ENCODE results near the gene IL24. TPM values are rescaled to one million over a fixed set of nuclear protein-coding genes. Genes with fewer than 3 reads are reported as not detected.

Gene IL24
- total RNA-seq, 1 donor from 2014 or later = 3.1 TPM

GRCh38 chr1:206940588-206940936, 43.3 kb downstream of the IL24 start:
- Mint-ChIP-seq H3K36me3 (ENCODE audit: low read depth) (no peaks in the 10 kb centered on the region), H3K4me1 (ENCODE audit: low read depth) (no peaks in the 10 kb centered on the region), H3K27ac (no peak overlapping the region), H3K4me3 (ENCODE audit: low read depth) (no peak overlapping the region), H3K9me3 (no peaks in the 10 kb centered on the region), H3K27me3 (ENCODE audit: low read depth) (peaks cover 15% of the 10 kb centered on the region)
- intact Hi-C loops (cut with micrococcal nuclease) = no loop called here
- no peak for DNase-seq (ENCODE audit: low spot score)

- intact Hi-C loops (cut with micrococcal nuclease) = no loop called here
- peaks cover 17% of the 10 kb centered on the region for H3K27me3 Mint-ChIP-seq (ENCODE audit: low read depth)
- H3K4me3 Mint-ChIP-seq (ENCODE audit: low read depth) = no peak overlapping the region
- no peaks in the 10 kb centered on the region for H3K36me3 Mint-ChIP-seq (ENCODE audit: low read depth)
- H3K4me1 Mint-ChIP-seq (ENCODE audit: low read depth) = no peaks in the 10 kb centered on the region
- no peak for DNase-seq (ENCODE audit: low spot score)
- H3K9me3 Mint-ChIP-seq = no peaks in the 10 kb centered on the region
- H3K27ac Mint-ChIP-seq = no peak overlapping the region
Observed at GRCh38 chr1:206941766-206942418, 44.6 kb downstream of the IL24 start.

GRCh38 chr1:206944703-206945102, 47.5 kb downstream of the IL24 start:
- Mint-ChIP-seq H3K4me1 (ENCODE audit: low read depth) (no peaks in the 10 kb centered on the region), H3K9me3 (no peaks in the 10 kb centered on the region), H3K36me3 (ENCODE audit: low read depth) (no peaks in the 10 kb centered on the region), H3K27ac (no peak overlapping the region), H3K4me3 (ENCODE audit: low read depth) (no peak overlapping the region), H3K27me3 (ENCODE audit: low read depth) (peaks cover 26% of the 10 kb centered on the region)
- intact Hi-C loops (cut with micrococcal nuclease) = no loop called here
- no peak for DNase-seq (ENCODE audit: low spot score)

DNA sequence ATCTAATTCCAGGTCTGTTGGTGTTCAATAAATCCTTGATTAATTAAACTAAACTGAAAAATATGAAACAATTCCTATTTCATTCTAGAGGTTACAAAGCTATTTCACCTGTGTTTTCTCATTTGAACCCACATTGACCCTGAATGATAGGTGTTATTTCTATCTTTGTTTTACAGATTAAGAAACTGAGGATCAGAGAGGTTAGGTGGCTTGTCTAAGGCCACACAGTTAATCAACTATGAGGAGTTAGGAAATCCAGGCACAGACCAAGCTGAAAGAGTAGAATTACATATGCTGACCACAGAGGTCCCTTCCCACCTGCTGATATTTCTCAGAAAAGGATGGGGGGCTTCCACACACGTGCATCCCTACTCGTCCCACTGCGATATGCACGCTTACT, 48.5 kb downstream of the IL24 start:
- no peaks in the 10 kb centered on the region for H3K4me1 Mint-ChIP-seq (ENCODE audit: low read depth)
- intact Hi-C loops (cut with micrococcal nuclease) = no loop called here
- H3K27ac Mint-ChIP-seq = no peak overlapping the region
- peaks cover 26% of the 10 kb centered on the region for H3K27me3 Mint-ChIP-seq (ENCODE audit: low read depth)
- H3K9me3 Mint-ChIP-seq = no peaks in the 10 kb centered on the region
- no peak overlapping the region for H3K4me3 Mint-ChIP-seq (ENCODE audit: low read depth)
- no peak for DNase-seq (ENCODE audit: low spot score)
- no peaks in the 10 kb centered on the region for H3K36me3 Mint-ChIP-seq (ENCODE audit: low read depth)

- no peaks in the 10 kb centered on the region for H3K4me1 Mint-ChIP-seq (ENCODE audit: low read depth)
- H3K36me3 Mint-ChIP-seq (ENCODE audit: low read depth) = no peaks in the 10 kb centered on the region
- no peak for DNase-seq (ENCODE audit: low spot score)
- H3K27ac Mint-ChIP-seq = no peak within 1 kb of the TSS
- H3K9me3 Mint-ChIP-seq = no peaks in the 10 kb centered on the region
- no peak within 1 kb of the TSS for H3K4me3 Mint-ChIP-seq (ENCODE audit: low read depth)
- H3K27me3 Mint-ChIP-seq (ENCODE audit: low read depth) = peaks cover 26% of the 10 kb centered on the region
- intact Hi-C loops (cut with micrococcal nuclease) = no loop called here
Observed at GRCh38 chr1:206946261-206946660, 49.0 kb downstream of the IL24 start, which contains the start of gene PIGR. Gene PIGR (minus strand): TSS chr1:206946466. CDS start chr1:206940531, 5,935 bp downstream.

GRCh38 chr1:206947255-206947654, 50.0 kb downstream of the IL24 start:
- DNase-seq (ENCODE audit: low spot score) = no peak
- no peaks in the 10 kb centered on the region for H3K36me3 Mint-ChIP-seq (ENCODE audit: low read depth)
- no peak overlapping the region for H3K27ac Mint-ChIP-seq
- peaks cover 26% of the 10 kb centered on the region for H3K27me3 Mint-ChIP-seq (ENCODE audit: low read depth)
- H3K4me1 Mint-ChIP-seq (ENCODE audit: low read depth) = no peaks in the 10 kb centered on the region
- H3K4me3 Mint-ChIP-seq (ENCODE audit: low read depth) = no peak overlapping the region
- intact Hi-C loops (cut with micrococcal nuclease) = no loop called here
- no peaks in the 10 kb centered on the region for H3K9me3 Mint-ChIP-seq

DNA sequence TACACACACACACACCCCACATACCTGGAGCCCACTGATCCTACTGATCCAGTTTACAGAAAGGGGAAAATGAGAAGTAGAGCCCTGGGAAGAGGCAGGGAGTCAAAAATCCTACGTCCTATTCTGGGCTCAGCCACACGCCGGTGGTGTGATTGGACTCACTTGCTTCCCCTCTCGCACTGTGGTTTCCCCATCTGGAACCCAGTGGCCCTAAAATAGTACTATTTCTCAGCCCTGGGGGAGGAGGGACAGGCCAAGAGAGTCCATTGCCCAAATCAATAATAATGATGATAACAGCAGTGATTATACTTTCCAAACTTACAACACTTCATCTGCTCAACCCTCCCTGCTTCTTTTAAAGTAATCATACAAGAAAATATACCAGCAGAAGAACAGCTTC, 52.0 kb downstream of the IL24 start:
- H3K4me3 Mint-ChIP-seq (ENCODE audit: low read depth) = no peak overlapping the region
- no peaks in the 10 kb centered on the region for H3K9me3 Mint-ChIP-seq
- peaks cover 22% of the 10 kb centered on the region for H3K27me3 Mint-ChIP-seq (ENCODE audit: low read depth)
- intact Hi-C loops (cut with micrococcal nuclease) = no loop called here
- no peaks in the 10 kb centered on the region for H3K36me3 Mint-ChIP-seq (ENCODE audit: low read depth)
- H3K4me1 Mint-ChIP-seq (ENCODE audit: low read depth) = no peaks in the 10 kb centered on the region
- no peak for DNase-seq (ENCODE audit: low spot score)
- H3K27ac Mint-ChIP-seq = no peak overlapping the region

- no peaks in the 10 kb centered on the region for H3K36me3 Mint-ChIP-seq (ENCODE audit: low read depth)
- no peaks in the 10 kb centered on the region for H3K9me3 Mint-ChIP-seq
- no peak for DNase-seq (ENCODE audit: low spot score)
- H3K27ac Mint-ChIP-seq = no peak overlapping the region
- intact Hi-C loops (cut with micrococcal nuclease) = no loop called here
- peaks cover 21% of the 10 kb centered on the region for H3K27me3 Mint-ChIP-seq (ENCODE audit: low read depth)
- H3K4me3 Mint-ChIP-seq (ENCODE audit: low read depth) = no peak overlapping the region
- H3K4me1 Mint-ChIP-seq (ENCODE audit: low read depth) = peaks cover 4% of the 10 kb centered on the region
Observed at GRCh38 chr1:206949641-206950040, 52.4 kb downstream of the IL24 start.

DNA sequence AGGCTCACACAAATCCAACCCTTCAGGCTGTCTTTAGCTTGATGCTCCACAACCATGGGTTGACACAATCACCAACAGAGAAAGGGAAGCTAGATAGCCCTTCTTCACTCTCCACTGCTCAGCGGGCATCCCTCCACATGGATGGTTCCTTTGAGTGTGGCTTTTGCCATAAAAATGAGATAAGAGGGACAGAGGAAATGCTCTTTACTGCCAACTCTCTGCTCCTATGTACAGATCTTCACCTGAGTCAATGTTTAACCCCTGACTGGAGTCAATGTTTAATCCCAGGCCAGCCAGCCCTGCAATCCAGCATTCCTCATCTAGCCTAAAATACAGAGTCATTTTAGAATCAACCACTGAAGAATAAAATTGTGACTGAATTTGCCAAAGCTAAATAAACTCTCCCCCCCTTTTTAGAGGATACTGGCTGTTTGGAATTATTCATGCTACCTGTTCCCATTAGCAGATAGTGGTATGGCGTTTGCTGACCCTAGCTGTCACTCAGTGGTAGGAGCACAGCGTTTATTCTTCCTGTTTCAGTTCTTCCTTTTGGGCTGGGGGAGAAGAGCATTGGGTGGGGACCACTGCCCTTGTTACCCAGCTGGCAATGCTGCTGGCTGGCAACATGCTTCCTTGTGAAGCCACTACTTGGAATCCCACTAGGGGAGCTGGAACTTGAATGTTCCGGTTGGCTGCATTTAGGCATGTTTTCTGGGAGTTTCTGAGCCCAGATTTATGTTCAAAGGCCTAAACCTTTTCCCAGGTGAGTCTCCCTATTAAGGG, 54.3 kb downstream of the IL24 start:
- no peak for DNase-seq (ENCODE audit: low spot score)
- intact Hi-C loops (cut with micrococcal nuclease) = no loop called here
- Mint-ChIP-seq H3K4me3 (ENCODE audit: low read depth) (no peak overlapping the region), H3K9me3 (no peaks in the 10 kb centered on the region), H3K4me1 (ENCODE audit: low read depth) (peaks cover 12% of the 10 kb centered on the region), H3K27ac (no peak overlapping the region), H3K36me3 (ENCODE audit: low read depth) (no peaks in the 10 kb centered on the region), H3K27me3 (ENCODE audit: low read depth) (peaks cover 9% of the 10 kb centered on the region)

GRCh38 chr1:206952171-206952570, 54.9 kb downstream of the IL24 start:
- Mint-ChIP-seq H3K27me3 (ENCODE audit: low read depth) (peaks cover 9% of the 10 kb centered on the region), H3K36me3 (ENCODE audit: low read depth) (no peaks in the 10 kb centered on the region), H3K4me1 (ENCODE audit: low read depth) (peaks cover 12% of the 10 kb centered on the region), H3K27ac (no peak overlapping the region), H3K4me3 (ENCODE audit: low read depth) (no peak overlapping the region), H3K9me3 (no peaks in the 10 kb centered on the region)
- DNase-seq (ENCODE audit: low spot score) = no peak
- intact Hi-C loops (cut with micrococcal nuclease) = no loop called here

DNA sequence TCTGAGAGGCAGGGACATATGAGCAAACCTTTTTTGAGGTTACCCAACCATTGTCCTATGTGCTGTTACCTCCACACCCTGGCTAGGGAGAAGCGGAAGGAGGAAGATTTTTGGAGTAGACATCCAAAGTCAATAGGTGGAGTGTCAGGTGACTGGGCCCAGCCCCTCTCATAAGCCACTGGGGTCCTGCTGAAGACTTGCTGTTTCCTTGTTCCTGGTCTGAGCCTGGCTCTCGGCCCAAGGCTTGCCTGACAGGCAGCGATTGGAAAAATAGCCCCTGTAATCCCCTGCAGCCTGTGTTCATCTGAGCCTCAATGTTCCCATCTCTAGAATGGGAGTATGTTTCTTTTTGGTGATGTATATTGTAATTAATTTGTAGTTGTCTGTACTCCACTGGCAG, 55.9 kb downstream of the IL24 start:
- DNase-seq (ENCODE audit: low spot score) = no peak
- Mint-ChIP-seq H3K27ac (no peak overlapping the region), H3K9me3 (no peaks in the 10 kb centered on the region), H3K36me3 (ENCODE audit: low read depth) (no peaks in the 10 kb centered on the region), H3K4me1 (ENCODE audit: low read depth) (peaks cover 12% of the 10 kb centered on the region), H3K27me3 (ENCODE audit: low read depth) (peaks cover 6% of the 10 kb centered on the region), H3K4me3 (ENCODE audit: low read depth) (no peak overlapping the region)
- intact Hi-C loops (cut with micrococcal nuclease) = no loop called here

DNA sequence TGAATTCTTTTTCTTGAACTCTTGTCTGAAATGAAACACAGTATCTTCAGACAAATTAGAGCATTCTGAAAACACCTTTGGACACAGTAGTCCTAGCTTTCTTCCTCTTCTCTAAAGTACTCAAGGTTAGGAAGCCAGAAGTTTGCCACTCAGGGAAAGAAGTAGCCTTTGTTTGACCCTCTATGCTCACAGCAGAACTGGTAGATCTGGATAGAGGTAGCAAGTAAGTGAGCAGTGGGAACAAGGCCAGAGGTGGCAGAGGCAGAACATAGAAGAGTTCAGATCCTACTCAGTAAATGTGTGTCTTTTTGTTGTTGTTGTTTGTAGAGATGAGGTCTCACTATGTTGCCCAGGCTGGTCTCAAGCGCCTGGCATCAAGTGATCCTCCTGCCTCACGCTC, 56.4 kb downstream of the IL24 start:
- Mint-ChIP-seq H3K27me3 (ENCODE audit: low read depth) (peaks cover 4% of the 10 kb centered on the region), H3K4me3 (ENCODE audit: low read depth) (no peak overlapping the region), H3K4me1 (ENCODE audit: low read depth) (peaks cover 12% of the 10 kb centered on the region), H3K36me3 (ENCODE audit: low read depth) (no peaks in the 10 kb centered on the region), H3K9me3 (no peaks in the 10 kb centered on the region), H3K27ac (no peak overlapping the region)
- no peak for DNase-seq (ENCODE audit: low spot score)
- intact Hi-C loops (cut with micrococcal nuclease) = no loop called here
